Fibroblast of lung (primary cell): ENCODE measurements around the gene TLR6.

Experiments
- EZH2 ChIP-seq: IDR thresholded peaks from 2 replicates; pipeline ENCODE4 v1.5.1; 2012; ENCODE audit warnings: low read length, control low read depth, mild to moderate bottlenecking; ENCODE audit errors: missing control alignments
- TF ChIP-seq, protein P1 (sequence below), 2 donors: IDR thresholded peaks in 1 of 2; conservative IDR thresholded peaks in 1 of 2; 1 replicate in 1 of 2; 2 replicates in 1 of 2; pipeline ENCODE4 v1.5.1; 2011 to 2012; ENCODE audit warnings: low read length in 2 of 2, control low read depth in 1 of 2, inconsistent platforms in 1 of 2, low read depth in 1 of 2, mild to moderate bottlenecking in 1 of 2

DNA sequence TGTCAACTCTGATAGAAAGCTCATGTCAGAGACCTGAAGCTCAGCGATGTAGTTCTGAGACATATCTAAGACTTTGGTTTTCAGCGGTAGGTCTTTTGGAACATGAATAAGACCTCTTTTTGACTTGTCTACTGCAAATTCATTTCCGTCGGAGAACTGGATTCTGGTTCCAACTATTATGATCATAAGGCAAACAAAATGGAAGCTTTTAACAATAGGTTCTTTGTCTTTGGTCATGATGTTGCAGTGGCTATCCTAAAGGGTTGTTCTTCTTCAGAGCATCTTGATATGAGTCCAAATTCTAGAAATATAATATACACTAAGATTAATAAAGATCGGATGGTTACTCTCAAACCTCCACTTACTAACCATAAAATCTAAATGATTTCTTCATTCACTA, 27.4 kb downstream of the TLR6 start:
- TF ChIP-seq, protein P1, sequence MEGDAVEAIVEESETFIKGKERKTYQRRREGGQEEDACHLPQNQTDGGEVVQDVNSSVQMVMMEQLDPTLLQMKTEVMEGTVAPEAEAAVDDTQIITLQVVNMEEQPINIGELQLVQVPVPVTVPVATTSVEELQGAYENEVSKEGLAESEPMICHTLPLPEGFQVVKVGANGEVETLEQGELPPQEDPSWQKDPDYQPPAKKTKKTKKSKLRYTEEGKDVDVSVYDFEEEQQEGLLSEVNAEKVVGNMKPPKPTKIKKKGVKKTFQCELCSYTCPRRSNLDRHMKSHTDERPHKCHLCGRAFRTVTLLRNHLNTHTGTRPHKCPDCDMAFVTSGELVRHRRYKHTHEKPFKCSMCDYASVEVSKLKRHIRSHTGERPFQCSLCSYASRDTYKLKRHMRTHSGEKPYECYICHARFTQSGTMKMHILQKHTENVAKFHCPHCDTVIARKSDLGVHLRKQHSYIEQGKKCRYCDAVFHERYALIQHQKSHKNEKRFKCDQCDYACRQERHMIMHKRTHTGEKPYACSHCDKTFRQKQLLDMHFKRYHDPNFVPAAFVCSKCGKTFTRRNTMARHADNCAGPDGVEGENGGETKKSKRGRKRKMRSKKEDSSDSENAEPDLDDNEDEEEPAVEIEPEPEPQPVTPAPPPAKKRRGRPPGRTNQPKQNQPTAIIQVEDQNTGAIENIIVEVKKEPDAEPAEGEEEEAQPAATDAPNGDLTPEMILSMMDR (conservative IDR thresholded peaks at IDR 0.05 in 1 of 2, IDR thresholded peaks at IDR 0.05 in 1 of 2; ENCODE audit: low read depth in 1 of 2, low read length in 2 of 2) = no peak
- no peak for TF ChIP-seq EZH2
